Stomach smooth muscle (tissue), 2 donors: ENCODE measurements around the gene SLC4A9.
"Not testable (repeated sequence)": the region's sequence is repeated elsewhere in the genome, so short reads cannot be mapped to it uniquely, and the experiment has no call there.

Experiments used
- H3K27ac ChIP-seq: one replicate; pipeline ENCODE4 v1.7.0; 2013; ENCODE audit warnings: mild to moderate bottlenecking, low read length, inconsistent platforms
- H3K27me3 ChIP-seq, 2 donors: one replicate each; pipeline ENCODE4 v1.7.0; 2013; ENCODE audit warnings: low read length in 2 of 2; ENCODE audit not compliant: insufficient read depth in 2 of 2, control insufficient read depth in 1 of 2
- H3K36me3 ChIP-seq, 2 donors: one replicate each; pipeline ENCODE4 v1.7.0; 2013; ENCODE audit warnings: low read length in 2 of 2; ENCODE audit not compliant: control insufficient read depth in 2 of 2, insufficient read depth in 2 of 2
- H3K4me1 ChIP-seq: one replicate; pipeline ENCODE4 v1.7.0; 2013; ENCODE audit warnings: low read length; ENCODE audit not compliant: control insufficient read depth, insufficient read depth
- H3K4me3 ChIP-seq, 2 donors: one replicate each; pipeline ENCODE4 v1.7.0; 2013; ENCODE audit warnings: low read length in 2 of 2
- H3K9ac ChIP-seq, 2 donors: one replicate each; pipeline ENCODE4 v1.7.0; 2013; ENCODE audit warnings: low read length in 2 of 2, mild to moderate bottlenecking in 1 of 2
- H3K9me3 ChIP-seq, 2 donors: one replicate each; pipeline ENCODE4 v1.7.0; 2013; ENCODE audit warnings: low read length in 2 of 2; ENCODE audit not compliant: control insufficient read depth in 2 of 2
- donor health status: healthy.
- donor health status: Pancreatic carcinoma.

SLC4A9 gene

DNA sequence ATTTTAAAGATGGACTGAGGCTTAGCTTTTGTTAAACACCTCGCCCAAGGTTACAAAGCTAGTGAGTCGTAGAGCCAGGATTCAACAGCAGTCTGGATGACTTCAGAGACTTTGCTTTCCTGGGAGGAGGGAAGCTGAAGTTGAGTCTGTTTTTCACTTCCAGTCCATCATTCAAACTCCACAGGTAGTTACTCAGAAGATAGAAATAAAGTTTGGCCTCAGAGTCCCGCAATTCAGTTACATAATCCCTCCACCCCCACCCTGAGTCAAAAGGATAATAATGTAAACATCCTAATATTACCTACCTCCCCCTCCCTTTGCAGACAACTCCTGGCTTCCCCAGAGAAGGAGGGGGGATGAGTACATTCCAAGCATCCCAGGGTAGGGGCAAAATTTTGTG is 21.7 kb upstream of the SLC4A9 start:
- Histone ChIP-seq H3K27ac (peak overlapping the region; percentile 18), H3K9me3 (no peaks in the 10 kb centered on the region), H3K27me3 (no peaks in the 10 kb centered on the region), H3K9ac (no peak overlapping the region), H3K4me1 (peaks cover 57% of the 10 kb centered on the region), H3K4me3 (no peak overlapping the region), H3K36me3 (peaks cover 9 to 14% of the 10 kb centered on the region in 2 donors)

DNA sequence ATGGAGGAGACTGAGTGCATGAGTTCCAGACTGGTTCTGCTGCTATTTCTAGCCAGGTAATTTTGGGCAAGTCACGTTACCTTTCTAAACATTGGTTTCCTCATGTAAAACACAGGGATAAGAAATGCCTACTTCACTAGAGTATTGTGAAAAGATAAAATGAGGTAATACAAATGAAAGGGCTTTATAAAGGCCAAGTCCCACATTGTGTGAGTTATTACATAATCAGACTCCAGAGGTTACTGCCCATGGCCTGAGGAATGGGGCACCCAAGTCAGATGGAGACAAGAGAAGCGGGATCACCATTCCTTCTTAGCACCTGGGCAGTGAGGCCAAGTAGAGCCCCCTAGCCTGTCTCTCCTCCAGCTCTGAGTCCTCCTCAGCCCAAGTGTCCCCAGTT is 21.1 kb upstream of the SLC4A9 start:
- H3K27ac ChIP-seq, result peak overlapping the region; percentile 18
- peaks cover 60% of the 10 kb centered on the region for H3K4me1 ChIP-seq
- no peaks in the 10 kb centered on the region for H3K9me3 ChIP-seq
- H3K9ac ChIP-seq, result no peak overlapping the region
- peaks cover 9 to 12% of the 10 kb centered on the region in 2 donors for H3K36me3 ChIP-seq
- no peaks in the 10 kb centered on the region for H3K27me3 ChIP-seq
- H3K4me3 ChIP-seq, result no peak overlapping the region

DNA sequence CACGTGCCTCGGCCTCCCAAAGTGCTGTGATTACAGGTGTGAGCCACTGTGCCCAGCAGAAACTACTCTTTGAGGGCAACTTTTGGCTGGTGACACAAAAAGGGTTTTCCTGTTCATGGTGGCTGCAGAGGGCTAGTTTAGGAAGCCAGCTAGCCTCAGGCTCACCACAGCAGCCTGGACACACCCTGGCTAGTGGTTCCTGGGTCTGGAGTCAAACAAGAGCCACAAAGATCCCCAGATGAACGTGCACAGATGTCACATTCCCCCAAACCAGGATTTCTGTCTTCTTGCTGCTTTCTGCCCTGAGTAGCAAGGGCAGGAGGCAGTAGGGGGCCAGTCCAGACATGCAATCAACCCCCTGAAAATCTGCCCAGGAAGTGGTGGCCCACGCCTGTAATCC is 20.4 kb upstream of the SLC4A9 start:
- Histone ChIP-seq H3K4me3 (no peak overlapping the region), H3K27me3 (no peaks in the 10 kb centered on the region), H3K36me3 (peaks cover 6 to 8% of the 10 kb centered on the region in 2 donors), H3K9me3 (no peaks in the 10 kb centered on the region), H3K27ac (no peak overlapping the region), H3K9ac (no peak overlapping the region), H3K4me1 (peaks cover 64% of the 10 kb centered on the region)

DNA sequence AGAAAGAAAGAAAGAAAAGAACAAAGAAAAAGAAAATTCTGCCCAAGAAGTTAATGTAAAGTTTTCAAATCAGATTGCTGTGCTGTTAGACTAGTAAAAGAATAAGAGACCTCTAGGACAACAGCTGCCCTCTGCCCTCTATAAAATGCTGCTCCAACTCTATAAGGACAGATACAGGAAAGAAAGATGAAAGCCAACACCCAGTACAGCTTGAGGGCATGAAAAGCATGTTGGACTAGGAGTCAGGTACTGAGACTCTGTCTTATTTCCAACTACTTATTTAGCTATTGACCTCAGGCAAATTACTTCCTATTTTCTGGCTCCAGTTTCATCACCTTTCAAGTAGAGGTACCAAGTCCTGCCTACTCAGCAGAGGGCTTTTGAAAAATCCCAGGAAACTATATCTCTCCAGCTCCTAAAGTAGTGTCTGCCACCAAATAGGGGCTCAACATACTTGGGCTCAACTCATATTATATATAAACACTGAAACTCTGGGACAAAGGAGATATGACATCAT is 19.3 kb upstream of the SLC4A9 start:
- Histone ChIP-seq H3K4me3 (no peak overlapping the region), H3K4me1 (peaks cover 75% of the 10 kb centered on the region), H3K27me3 (no peaks in the 10 kb centered on the region), H3K36me3 (peaks cover 1 to 2% of the 10 kb centered on the region in 2 donors), H3K27ac (peak overlapping the region; percentile 66), H3K9ac (no peak overlapping the region), H3K9me3 (no peaks in the 10 kb centered on the region)

DNA sequence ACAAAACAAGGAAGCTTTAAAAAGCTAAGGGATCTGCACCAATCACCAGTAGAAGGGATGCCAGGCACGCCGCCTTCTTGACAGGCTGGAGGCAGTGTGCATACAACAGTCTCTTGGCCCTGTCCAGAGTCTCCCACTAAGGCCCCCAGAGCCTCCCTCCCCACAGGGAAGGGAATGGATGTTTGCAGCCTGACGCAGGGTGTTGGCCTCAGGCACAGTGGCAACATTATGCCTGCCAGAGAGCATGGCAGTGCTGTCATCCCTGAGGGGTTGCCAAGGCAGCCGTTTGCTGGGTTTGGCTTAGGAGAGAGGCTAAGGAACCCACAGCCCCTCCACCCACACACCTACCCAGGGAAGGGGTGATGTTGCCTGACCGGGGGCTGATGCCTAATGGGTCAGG is 18.4 kb upstream of the SLC4A9 start:
- Histone ChIP-seq H3K27me3 (no peaks in the 10 kb centered on the region), H3K4me3 (peak overlapping the region; percentile 8 to 23), H3K4me1 (peaks cover 69% of the 10 kb centered on the region), H3K9ac (peak overlapping the region in 1 of 2 donors; percentile 10), H3K27ac (peak overlapping the region; percentile 66), H3K9me3 (no peaks in the 10 kb centered on the region), H3K36me3 (peaks cover 0 to 2% of the 10 kb centered on the region in 2 donors)

DNA sequence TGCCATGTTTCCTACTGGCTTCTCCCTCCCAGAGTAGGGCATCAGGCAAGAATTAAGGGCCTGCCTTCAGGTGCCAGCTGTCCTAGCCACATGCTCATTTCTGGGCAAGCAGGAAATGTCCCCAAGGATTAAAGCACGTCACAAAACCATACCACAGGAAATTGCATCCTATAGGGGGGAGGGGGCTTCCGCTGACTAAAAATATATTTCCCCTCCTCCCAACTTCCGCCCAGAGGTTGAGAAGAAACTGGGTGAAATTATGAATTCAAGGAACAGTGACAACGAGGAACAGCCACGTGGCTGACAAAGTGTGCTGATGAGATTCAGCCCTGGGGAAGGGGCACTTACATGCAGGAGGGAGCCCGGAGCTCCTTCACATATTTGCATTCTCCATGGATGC is 17.7 kb upstream of the SLC4A9 start:
- H3K4me1 ChIP-seq, result peaks cover 69% of the 10 kb centered on the region
- H3K9ac ChIP-seq, result no peak overlapping the region
- H3K9me3 ChIP-seq, result no peaks in the 10 kb centered on the region
- peak overlapping the region; percentile 66 for H3K27ac ChIP-seq
- peaks cover 0 to 2% of the 10 kb centered on the region in 2 donors for H3K36me3 ChIP-seq
- H3K27me3 ChIP-seq, result no peaks in the 10 kb centered on the region
- no peak overlapping the region for H3K4me3 ChIP-seq

DNA sequence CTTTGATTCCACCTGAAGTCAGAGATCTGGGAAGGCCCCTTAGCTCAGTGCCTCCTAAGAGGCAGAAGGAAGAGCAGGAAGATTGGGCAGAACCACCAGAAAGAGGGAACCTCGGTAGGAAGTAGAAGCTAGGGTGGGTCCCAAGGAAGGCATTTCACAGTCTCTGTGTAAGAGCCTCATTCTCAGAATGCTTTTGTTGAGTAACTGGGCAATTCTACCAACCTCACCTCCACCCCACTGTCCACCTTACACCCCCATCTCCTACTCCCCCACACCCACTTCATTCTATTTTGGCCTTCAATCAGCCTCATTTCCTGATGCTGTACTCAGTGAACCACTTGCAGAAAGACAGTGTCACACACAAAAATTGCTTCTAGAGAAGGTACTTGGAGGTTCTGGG is 17.1 kb upstream of the SLC4A9 start:
- Histone ChIP-seq H3K9ac (no peak overlapping the region), H3K4me3 (no peak overlapping the region), H3K36me3 (peaks cover 0 to 2% of the 10 kb centered on the region in 2 donors), H3K27ac (peak overlapping the region; percentile 66), H3K27me3 (no peaks in the 10 kb centered on the region), H3K9me3 (no peaks in the 10 kb centered on the region), H3K4me1 (peaks cover 68% of the 10 kb centered on the region)

DNA sequence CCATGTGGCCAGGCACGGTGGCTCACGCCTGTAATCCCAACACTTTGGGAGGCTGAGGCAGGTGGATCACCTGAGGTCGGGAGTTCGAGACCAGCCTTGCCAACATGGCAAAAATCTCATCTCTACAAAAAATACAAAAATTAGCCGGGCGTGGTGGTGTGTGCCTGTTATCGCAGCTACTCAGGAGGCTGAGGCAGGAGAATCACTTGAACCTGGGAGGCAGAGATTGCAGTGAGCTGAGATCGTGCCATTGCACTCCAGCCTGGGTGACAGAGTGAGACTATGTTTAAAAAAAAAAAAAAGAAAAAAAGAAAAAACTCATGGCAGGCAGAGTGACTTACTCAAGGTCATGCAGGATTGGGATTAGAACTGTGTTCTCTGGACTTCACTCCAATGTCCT is 16.1 kb upstream of the SLC4A9 start:
- not testable (repeated sequence) for H3K9ac ChIP-seq
- H3K4me1 ChIP-seq, result peaks cover 65% of the 10 kb centered on the region

DNA sequence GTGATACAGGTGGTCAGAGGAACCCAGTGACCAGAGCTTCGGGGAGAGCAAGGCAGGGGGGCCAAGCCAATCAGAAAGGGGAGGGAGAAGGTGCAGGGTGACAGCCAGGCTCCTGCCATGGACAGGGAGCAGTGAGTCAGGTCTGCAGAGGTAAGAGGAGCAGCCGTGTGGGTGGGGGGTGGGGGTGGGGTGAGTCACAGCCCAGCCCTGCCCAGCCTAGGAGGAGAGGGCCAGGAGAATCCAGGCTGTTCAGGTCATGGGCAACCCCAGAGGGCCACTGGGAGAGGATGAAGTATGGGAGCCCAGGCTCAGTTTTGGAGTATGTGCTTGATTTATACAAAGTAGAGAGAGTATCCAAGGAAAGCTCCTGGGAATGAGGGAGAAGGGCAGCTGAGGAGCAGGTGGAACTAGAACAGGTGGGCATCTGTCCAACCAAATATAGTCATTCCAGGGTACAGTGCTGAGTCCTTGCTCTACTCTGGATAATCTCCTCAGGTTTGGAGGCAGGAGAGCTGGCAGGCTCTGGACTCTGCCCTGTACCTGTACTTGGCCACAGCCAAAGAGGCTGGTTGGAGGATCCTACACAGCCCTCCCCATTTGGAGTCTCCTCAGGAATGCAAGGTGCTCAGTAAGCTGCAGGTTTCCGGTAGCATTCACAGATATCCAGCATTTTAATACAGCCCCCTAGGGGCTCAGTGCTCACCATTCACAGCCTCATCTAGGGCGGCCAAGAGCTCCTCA is 15.1 kb upstream of the SLC4A9 start:
- Histone ChIP-seq H3K4me3 (peak overlapping the region; percentile 86 to 89), H3K27me3 (no peaks in the 10 kb centered on the region), H3K9me3 (no peaks in the 10 kb centered on the region), H3K27ac (peak overlapping the region; percentile 77), H3K9ac (peak overlapping the region; percentile 79 to 85), H3K36me3 (peaks cover 0 to 2% of the 10 kb centered on the region in 2 donors), H3K4me1 (peaks cover 63% of the 10 kb centered on the region)

More for the DNA sequence above, 16.1 kb upstream of the SLC4A9 start:
- H3K36me3 ChIP-seq, H3K27ac ChIP-seq, H3K27me3 ChIP-seq, H3K9me3 ChIP-seq: not testable (repeated sequence)
- H3K4me3 ChIP-seq, result peak overlapping the region in 1 of 2 donors; percentile 10

DNA sequence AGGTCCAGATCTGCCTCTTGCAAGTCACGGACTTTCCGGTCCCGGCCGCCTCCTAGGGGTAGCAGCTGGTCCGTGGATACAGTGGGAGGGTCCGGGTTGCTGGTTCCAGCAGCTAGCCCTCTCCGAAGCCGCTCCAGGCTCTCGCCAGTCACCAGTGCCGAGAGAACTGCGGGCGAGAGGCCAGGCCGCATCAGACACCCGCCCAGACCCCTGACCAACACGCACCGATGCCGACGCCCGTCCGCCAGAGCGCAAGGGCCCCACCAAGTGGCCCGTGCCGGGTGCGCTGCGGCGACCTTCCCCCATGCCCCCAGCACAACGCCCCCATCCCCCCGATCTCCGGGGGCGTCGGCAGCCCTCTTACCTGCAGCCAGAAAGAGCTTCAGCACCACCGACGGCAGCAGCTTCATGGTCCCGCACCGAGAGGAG is 14.1 kb upstream of the SLC4A9 start:
- Histone ChIP-seq H3K36me3 (peaks cover 0 to 2% of the 10 kb centered on the region in 2 donors), H3K4me1 (peaks cover 58% of the 10 kb centered on the region), H3K27ac (peak overlapping the region; percentile 77), H3K9ac (peak overlapping the region; percentile 79 to 85), H3K4me3 (peak overlapping the region; percentile 86 to 89), H3K27me3 (no peaks in the 10 kb centered on the region), H3K9me3 (no peaks in the 10 kb centered on the region)
